K562 treated with DMSO at 1 percent for 48 hours (cell line): Measurements from ENCODE around the gene GDF3. TPM values are rescaled to one million over a fixed set of nuclear protein-coding genes. Genes with fewer than 3 reads are reported as not detected.

Experiments
- total RNA-seq: library from RNA; unstranded; fragments of 300-600 nt; gene quantifications from 2 replicates; pipeline ENCODE4 v1.2.3, GENCODE V29; 2022; ENCODE audit warnings: low replicate concordance; ENCODE audit errors: extremely low read depth

Gene GDF3
- total RNA-seq, result not detected in 2 replicates

GRCh38 chr12:7695566-7696197 is at the start of gene GDF3:
TSS of gene GDF3 (minus strand) at chr12:7695775. CDS start at chr12:7695728, 47 bp downstream.

GRCh38 chr12:7711133-7711532 is 15.6 kb upstream of the GDF3 start, which contains the start of gene DPPA3:
TSS of gene DPPA3 (plus strand) at chr12:7711433. CDS start at chr12:7711571, 138 bp downstream.

Other genes with a start within 250 kb of the GDF3 start
- not detected in 2 replicates for gene CD163, start 192.0 kb downstream of the GDF3 start, total RNA-seq
- gene APOBEC1, start 29.9 kb downstream of the GDF3 start, total RNA-seq, result not detected in 2 replicates
- gene DPPA3, start 15.7 kb upstream of the GDF3 start, total RNA-seq, result not detected in 2 replicates
- not detected in 2 replicates for gene CLEC4C, start 51.6 kb upstream of the GDF3 start, total RNA-seq
- not detected in 2 replicates for gene NANOGNB, start 69.4 kb upstream of the GDF3 start, total RNA-seq
- gene NANOG, start 93.6 kb upstream of the GDF3 start, total RNA-seq, result not detected in 2 replicates
- gene SLC2A14, start 177.1 kb upstream of the GDF3 start, total RNA-seq, result not detected in 2 replicates
- gene SLC2A3, start 240.4 kb upstream of the GDF3 start, total RNA-seq, result not detected in 2 replicates